HG03196 (cell line): Measurements from ENCODE around the gene FKBP11.
A peak's percentile ranks its signal among the peaks of the same experiment; 100 is the strongest.
"Not testable (repeated sequence)": the region's sequence is repeated elsewhere in the genome, so short reads cannot be mapped to it uniquely, and the experiment has no call there.

Source experiments
- ATAC-seq: cut with Tn5 transposase; IDR thresholded peaks from one replicate; pipeline ENCODE4 v1.9.1; 2021; ENCODE audit not compliant: unreplicated experiment

Gene FKBP11

GRCh38 chr12:48917857-48918537, 7.3 kb downstream of the FKBP11 start:
- no peak for ATAC-seq

GRCh38 chr12:48910196-48910595, 15.1 kb downstream of the FKBP11 start:
- ATAC-seq, result no peak

- not testable (repeated sequence) for ATAC-seq
Observed at GRCh38 chr12:48909698-48910097, 15.6 kb downstream of the FKBP11 start.

GRCh38 chr12:48907245-48907644, 18.0 kb downstream of the FKBP11 start:
- no peak for ATAC-seq

- peak; percentile 84 for ATAC-seq
Observed at GRCh38 chr12:48903982-48904411, 21.3 kb downstream of the FKBP11 start.

GRCh38 chr12:48903363-48903981, 21.8 kb downstream of the FKBP11 start:
- ATAC-seq, result no peak

GRCh38 chr12:48901278-48901677, 24.0 kb downstream of the FKBP11 start:
- ATAC-seq, result no peak

DNA sequence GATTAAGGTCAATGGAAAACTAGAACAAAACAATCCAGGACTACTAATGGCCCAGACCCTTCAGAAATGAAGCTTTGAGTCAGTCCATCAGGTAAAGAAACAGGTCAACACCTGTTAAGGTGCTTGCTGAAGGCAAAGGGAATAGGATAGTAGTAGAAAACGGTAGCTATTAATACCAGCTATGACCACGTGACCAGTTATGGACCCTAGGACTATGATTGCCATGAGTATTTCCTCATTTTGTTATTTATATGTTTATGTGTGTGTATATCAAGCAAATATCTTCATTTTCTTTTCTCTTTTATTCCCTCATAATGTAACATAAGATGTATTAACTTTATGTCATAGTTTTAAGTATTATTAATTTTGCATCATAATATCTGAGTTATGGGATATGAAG, 25.6 kb downstream of the FKBP11 start:
- ATAC-seq, result no peak

GRCh38 chr12:48894271-48894670, 31.0 kb downstream of the FKBP11 start:
- no peak for ATAC-seq

DNA sequence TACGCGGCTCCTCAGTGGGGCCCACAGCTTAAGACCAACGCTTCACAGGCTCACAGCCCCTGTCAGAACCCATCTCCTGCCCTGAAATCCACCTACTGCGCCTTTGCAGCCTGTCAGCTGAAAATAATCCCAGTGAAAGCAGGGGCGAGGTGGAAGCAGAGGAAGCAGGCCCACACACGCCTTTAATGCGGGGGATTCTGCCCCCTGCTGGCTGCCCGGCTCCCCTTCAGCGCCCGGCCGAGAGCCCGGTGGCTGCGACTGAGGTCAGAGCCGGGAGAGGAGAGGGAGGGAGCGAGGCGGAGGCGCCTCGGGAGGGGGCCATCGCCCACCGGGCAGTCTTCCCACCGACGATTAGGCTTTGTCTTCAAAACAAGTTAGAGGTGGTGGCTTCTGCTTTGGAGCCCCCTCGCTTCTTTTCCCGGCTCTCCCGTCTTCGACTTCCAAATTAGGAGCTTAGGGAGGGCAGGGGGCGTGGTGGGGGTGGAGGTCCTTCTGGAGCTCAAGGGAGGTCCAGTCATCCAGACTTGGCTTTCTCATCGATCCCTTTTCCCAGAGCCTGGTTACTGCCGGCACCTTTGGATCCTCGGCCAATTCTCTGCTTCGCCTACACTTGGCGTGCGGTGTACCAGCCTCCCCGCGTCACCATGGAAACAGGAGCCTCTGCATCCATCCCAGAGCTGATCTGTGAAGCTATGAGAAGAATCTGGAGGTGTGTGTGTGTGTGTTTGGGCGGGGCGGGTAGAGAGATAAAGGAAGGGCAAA, 34.5 kb downstream of the FKBP11 start:
- no peak for ATAC-seq

- ATAC-seq, result no peak
Observed at GRCh38 chr12:48889679-48890078, 35.6 kb downstream of the FKBP11 start.

GRCh38 chr12:48883305-48884161, 41.8 kb downstream of the FKBP11 start:
- ATAC-seq, result no peak

DNA sequence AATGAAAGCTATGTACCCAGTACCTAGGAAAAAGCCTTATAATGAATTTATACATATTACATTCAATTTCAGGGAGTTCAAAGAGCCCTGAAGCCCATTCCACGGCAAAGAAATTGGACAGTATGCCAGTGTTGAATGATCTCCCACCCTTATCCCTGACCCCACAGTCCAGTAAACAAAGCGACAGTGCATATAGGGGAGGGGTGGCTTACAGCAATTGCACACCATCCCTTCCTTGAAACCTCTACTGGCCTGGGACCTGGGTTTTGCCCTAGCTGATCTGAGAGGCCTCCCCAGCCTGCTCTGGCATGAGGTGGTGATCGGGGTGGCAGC, 42.4 kb downstream of the FKBP11 start:
- ATAC-seq, result no peak

GRCh38 chr12:48882315-48882687, 43.0 kb downstream of the FKBP11 start:
- ATAC-seq, result no peak

GRCh38 chr12:48881686-48882314, 43.5 kb downstream of the FKBP11 start:
- no peak for ATAC-seq

DNA sequence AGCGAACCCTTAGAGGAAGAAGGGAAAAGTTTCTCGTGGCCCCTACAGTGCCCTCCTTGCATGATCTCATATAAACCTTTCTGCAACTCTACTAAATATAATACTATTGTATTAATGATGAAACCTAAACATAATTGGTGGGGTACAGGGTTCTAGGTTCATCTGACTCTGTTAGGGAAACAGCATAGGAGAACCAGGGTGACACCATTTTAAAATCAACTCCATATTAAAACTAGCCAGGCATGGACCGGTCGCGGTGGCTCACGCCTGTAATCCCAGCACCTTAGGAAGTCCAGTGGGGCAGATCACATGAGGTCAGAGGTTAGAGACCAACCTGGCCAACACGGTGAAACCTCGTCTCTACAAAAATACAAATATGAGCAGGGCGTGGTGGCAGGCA, 44.6 kb downstream of the FKBP11 start:
- no peak for ATAC-seq

DNA sequence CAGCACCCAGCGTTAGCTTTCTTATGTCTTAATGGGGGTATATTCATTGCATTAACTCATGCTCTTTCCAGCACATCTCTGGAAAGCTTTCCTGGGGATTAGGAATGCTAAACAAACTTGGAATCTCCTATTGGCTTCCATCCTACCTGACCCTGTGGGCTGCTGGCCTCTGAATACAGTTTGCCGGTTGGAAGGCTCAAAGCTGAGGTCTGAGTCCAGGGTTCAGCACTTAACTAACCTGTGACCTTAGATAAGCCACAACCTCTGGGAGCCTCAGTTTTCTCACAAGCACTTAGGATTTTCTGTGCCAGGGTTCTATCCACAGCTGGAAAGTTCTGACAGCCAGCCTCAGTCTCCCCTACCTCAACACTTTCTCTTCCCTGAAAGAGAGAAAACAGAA, 46.7 kb downstream of the FKBP11 start:
- ATAC-seq, result no peak

- ATAC-seq, result no peak
Observed at GRCh38 chr12:48875944-48876515, 49.3 kb downstream of the FKBP11 start.

- not testable (repeated sequence) for ATAC-seq
Observed at GRCh38 chr12:48873534-48873933, 51.8 kb downstream of the FKBP11 start.

DNA sequence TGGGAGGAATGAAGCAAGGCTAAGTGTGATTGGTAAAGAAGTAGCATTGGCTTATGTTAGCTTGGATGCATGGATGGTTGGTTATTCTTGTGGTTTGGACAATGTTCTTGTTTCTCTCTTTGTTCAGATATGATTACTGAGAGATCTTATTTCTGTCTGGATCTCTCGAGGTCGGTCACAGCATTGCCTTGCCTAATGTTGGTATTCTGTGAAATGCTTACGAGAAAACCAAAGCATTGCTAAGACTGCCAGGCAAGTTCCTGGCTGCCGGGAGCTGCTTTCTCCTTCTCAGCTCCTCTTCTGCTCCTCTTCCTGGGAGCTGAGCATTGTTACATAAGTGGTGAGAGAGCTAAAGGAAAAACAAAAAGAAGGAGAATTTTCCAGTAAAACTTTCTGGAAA, 52.2 kb downstream of the FKBP11 start:
- no peak for ATAC-seq
